Measurements from ENCODE around the gene SLC6A19. TPM values are rescaled to one million over a fixed set of nuclear protein-coding genes. Genes with fewer than 3 reads are reported as not detected.
A peak's percentile ranks its signal among the peaks of the same experiment; 100 is the strongest.

Gene SLC6A19
- total and polyA plus RNA-seq, 2 of the 13 experiments (the other 11 are each of a cell fraction or from before 2014, with no cell fraction given) = 0.02 TPM; not detected in 1

GRCh38 chr5:1185629-1186350 is 15.6 kb upstream of the SLC6A19 start (continued):
- peak; percentile 84 for TF ChIP-seq ZNF687 (CRISPR knock-in tag; IDR thresholded peaks at IDR 0.05)
- TF ChIP-seq ZNF639 (CRISPR knock-in tag; conservative IDR thresholded peaks at IDR 0.05) = 0 out of 2 replicates have a peak, but pooled peaks have one; percentile 25
- TF ChIP-seq RERE (CRISPR knock-in tag; IDR thresholded peaks at IDR 0.05; ENCODE audit: low read depth) = no peak
- peak; percentile 75 for TF ChIP-seq FOXA3 (CRISPR knock-in tag; IDR thresholded peaks at IDR 0.05)
- TF ChIP-seq POLR2A (IDR thresholded peaks at IDR 0.05; ENCODE audit: insufficient read depth in 1 of 2, low read depth in 2 of 2, low read length in 2 of 2) = peak in 1 of 2 experiments; percentile 28; a peak in 1 of 4 replicates
- no peak for TF ChIP-seq ZNF513 (CRISPR knock-in tag; conservative IDR thresholded peaks at IDR 0.05)
- no peak for TF ChIP-seq LCORL (IDR thresholded peaks at IDR 0.05)
- peak; percentile 94 for TF ChIP-seq LCORL (CRISPR knock-in tag; IDR thresholded peaks at IDR 0.05)
- peak; percentile 60 for TF ChIP-seq GABPB1 (CRISPR knock-in tag; IDR thresholded peaks at IDR 0.05)
- TF ChIP-seq SAP130 (CRISPR knock-in tag; IDR thresholded peaks at IDR 0.05; ENCODE audit: low read depth) = peak; percentile 88
- TF ChIP-seq ZNF737 (CRISPR knock-in tag; IDR thresholded peaks at IDR 0.05; ENCODE audit: borderline replicate concordance) = 0 out of 2 replicates have a peak, but pooled peaks have one; percentile 67
- peak; percentile 72; the same call in 1 of the 2 replicates for TF ChIP-seq THRA (CRISPR knock-in tag; IDR thresholded peaks at IDR 0.05; ENCODE audit: borderline replicate concordance)

All from HepG2 (cell line).